ENCODE measurements around the gene PARD3. TPM values are rescaled to one million over a fixed set of nuclear protein-coding genes. Genes with fewer than 3 reads are reported as not detected.

The PARD3 gene
- total RNA-seq, 2 experiments from 2014 or later: 0.53 to 0.71 TPM

DNA sequence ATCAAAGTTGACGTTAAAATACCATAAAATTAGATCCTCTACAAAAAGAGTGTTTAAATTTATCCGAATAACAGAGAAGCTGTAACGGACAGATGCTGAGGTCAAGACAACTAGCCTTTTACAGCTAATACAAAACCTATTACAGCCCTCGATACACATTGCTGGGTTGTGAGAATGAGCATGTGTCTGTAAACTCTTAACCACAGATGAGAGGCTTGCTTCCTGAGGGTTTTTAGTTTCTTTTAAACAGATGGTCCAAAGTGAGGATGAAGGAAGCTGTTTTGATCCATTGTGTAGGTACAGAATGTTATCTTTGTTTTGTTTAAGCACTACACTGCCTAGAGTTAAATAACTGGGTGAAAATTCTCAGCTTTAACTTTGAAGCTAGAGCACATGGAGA is 578.2 kb downstream of the PARD3 start:
- H3K9me3 Mint-ChIP-seq: no peaks in the 10 kb centered on the region
- DNase-seq (no peak), ATAC-seq (ENCODE audit: poor library complexity) (no peak)
- Histone ChIP-seq H3K36me3 (ENCODE audit: insufficient read depth, low read length) (no peaks in the 10 kb centered on the region), H3K27me3 (ENCODE audit: control insufficient read depth in 1 of 2, insufficient read depth in 2 of 2, low read length in 2 of 2) (no peaks in the 10 kb centered on the region), H3K9me3 (ENCODE audit: control insufficient read depth in 1 of 2, insufficient read depth in 1 of 2, low read length in 2 of 2) (peaks cover 0 to 3% of the 10 kb centered on the region in 2 experiments), H3K4me1 (ENCODE audit: insufficient read depth, low read length) (no peaks in the 10 kb centered on the region), H3K4me3 (ENCODE audit: low read length) (no peak overlapping the region), H3K27ac (ENCODE audit: low read depth in 1 of 2, low read length in 2 of 2) (no peak overlapping the region)
- no peaks in the 10 kb centered on the region for H3K4me1 Mint-ChIP-seq (ENCODE audit: low read depth)
- no peaks in the 10 kb centered on the region for H3K36me3 Mint-ChIP-seq (ENCODE audit: low read depth)
- TF ChIP-seq, protein P1, sequence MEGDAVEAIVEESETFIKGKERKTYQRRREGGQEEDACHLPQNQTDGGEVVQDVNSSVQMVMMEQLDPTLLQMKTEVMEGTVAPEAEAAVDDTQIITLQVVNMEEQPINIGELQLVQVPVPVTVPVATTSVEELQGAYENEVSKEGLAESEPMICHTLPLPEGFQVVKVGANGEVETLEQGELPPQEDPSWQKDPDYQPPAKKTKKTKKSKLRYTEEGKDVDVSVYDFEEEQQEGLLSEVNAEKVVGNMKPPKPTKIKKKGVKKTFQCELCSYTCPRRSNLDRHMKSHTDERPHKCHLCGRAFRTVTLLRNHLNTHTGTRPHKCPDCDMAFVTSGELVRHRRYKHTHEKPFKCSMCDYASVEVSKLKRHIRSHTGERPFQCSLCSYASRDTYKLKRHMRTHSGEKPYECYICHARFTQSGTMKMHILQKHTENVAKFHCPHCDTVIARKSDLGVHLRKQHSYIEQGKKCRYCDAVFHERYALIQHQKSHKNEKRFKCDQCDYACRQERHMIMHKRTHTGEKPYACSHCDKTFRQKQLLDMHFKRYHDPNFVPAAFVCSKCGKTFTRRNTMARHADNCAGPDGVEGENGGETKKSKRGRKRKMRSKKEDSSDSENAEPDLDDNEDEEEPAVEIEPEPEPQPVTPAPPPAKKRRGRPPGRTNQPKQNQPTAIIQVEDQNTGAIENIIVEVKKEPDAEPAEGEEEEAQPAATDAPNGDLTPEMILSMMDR (IDR thresholded peaks at IDR 0.05): no peak
- intact Hi-C loops (cut with DNase I, micrococcal nuclease): no loop called here
- CTCF ChIA-PET: interaction anchor here (0.6 kb wide), 1 partner anchor 48 kb away, joined by 3 read pairs; no protein-coding TSS in a partner anchor
- no peaks in the 10 kb centered on the region for H3K27me3 Mint-ChIP-seq
- POLR2A ChIA-PET: no interaction called here
- no peak overlapping the region for H3K27ac Mint-ChIP-seq
- no peak overlapping the region for H3K4me3 Mint-ChIP-seq

DNA sequence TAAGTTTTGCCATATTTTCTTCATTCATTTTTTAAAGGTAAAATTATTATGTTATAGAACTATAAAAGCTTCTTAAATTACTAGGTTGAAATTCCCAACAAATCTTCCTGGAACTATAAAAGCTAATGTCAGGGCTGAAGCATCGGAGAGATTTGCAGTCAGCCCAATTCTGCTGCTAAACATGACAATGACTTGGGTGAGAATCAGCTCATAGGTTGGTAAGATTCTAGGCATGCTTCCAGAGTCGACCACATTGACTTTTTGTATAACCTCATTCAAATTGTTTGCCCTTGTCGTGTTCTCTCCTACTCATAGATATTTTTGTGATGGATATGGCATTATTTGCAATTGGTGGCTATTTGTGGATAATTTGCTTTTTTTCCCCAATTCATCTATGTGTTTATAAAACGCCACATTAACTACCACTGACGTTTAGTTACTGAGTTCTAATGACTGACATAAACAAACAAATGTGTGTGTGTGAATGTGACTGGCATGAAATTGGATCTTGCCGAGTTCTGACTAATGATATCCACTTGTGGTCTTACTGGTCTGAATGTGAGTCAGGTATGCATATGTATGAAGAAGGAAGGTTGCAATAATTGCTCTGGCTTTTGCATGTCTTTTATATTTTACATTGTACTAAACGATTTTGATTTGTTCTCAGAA is 579.8 kb downstream of the PARD3 start:
- H3K9me3 ChIP-seq (ENCODE audit: control insufficient read depth in 1 of 2, insufficient read depth in 1 of 2, low read length in 2 of 2): no peaks in the 10 kb centered on the region
- no peak overlapping the region for H3K27ac Mint-ChIP-seq

DNA sequence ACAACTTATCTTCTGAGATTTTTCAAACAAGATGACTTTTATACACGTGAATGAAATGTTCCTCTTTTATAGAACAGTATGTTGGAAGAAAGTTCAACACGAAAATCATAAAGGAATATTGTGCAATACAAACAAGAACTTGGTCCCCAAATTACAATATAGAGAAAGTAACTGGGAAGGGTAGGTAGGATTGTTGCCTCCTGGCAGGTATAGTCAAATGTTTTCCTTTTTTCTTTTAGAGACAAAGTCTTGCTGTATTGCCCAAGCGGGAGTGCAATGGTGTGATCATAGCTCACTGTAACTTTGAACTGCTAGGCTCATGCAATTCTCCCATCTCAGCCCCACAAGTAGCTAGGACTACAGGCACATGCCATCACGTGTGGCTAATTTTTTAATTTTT is 582.6 kb downstream of the PARD3 start:
- Histone ChIP-seq H3K36me3 (ENCODE audit: insufficient read depth, low read length) (no peaks in the 10 kb centered on the region), H3K4me1 (ENCODE audit: insufficient read depth, low read length) (no peaks in the 10 kb centered on the region), H3K4me3 (ENCODE audit: low read length) (no peak overlapping the region), H3K27ac (ENCODE audit: low read depth in 1 of 2, low read length in 2 of 2) (no peak overlapping the region), H3K27me3 (ENCODE audit: control insufficient read depth in 1 of 2, insufficient read depth in 2 of 2, low read length in 2 of 2) (no peaks in the 10 kb centered on the region), H3K9me3 (ENCODE audit: control insufficient read depth in 1 of 2, insufficient read depth in 1 of 2, low read length in 2 of 2) (no peaks in the 10 kb centered on the region)
- no peaks in the 10 kb centered on the region for H3K36me3 Mint-ChIP-seq (ENCODE audit: low read depth)
- ATAC-seq (ENCODE audit: poor library complexity) (no peak), DNase-seq (no peak)
- H3K9me3 Mint-ChIP-seq: no peaks in the 10 kb centered on the region
- no peaks in the 10 kb centered on the region for H3K4me1 Mint-ChIP-seq (ENCODE audit: low read depth)
- intact Hi-C loops (cut with DNase I, micrococcal nuclease): no loop called here
- TF ChIP-seq, protein P1 (IDR thresholded peaks at IDR 0.05): no peak
- H3K4me3 Mint-ChIP-seq: no peak overlapping the region
- no peak overlapping the region for H3K27ac Mint-ChIP-seq
- H3K27me3 Mint-ChIP-seq: no peaks in the 10 kb centered on the region
- ChIA-PET CTCF (interaction anchor here (0.7 kb wide), 1 partner anchor 9 kb away, joined by 4 read pairs; no protein-coding TSS in a partner anchor), POLR2A (interaction anchor here (0.6 kb wide), 1 partner anchor 1146 kb away, joined by 4 read pairs; no protein-coding TSS in a partner anchor)

More for the DNA sequence above, 579.8 kb downstream of the PARD3 start:
- POLR2A ChIA-PET: no interaction called here
- no peak overlapping the region for H3K27ac ChIP-seq (ENCODE audit: low read depth in 1 of 2, low read length in 2 of 2)
- no peaks in the 10 kb centered on the region for H3K36me3 Mint-ChIP-seq (ENCODE audit: low read depth)
- intact Hi-C loops (cut with DNase I, micrococcal nuclease): no loop called here
- H3K4me3 ChIP-seq (ENCODE audit: low read length): no peak overlapping the region
- H3K27me3 ChIP-seq (ENCODE audit: control insufficient read depth in 1 of 2, insufficient read depth in 2 of 2, low read length in 2 of 2): no peaks in the 10 kb centered on the region
- H3K4me3 Mint-ChIP-seq: no peak overlapping the region
- ATAC-seq (ENCODE audit: poor library complexity): no peak
- no peaks in the 10 kb centered on the region for H3K36me3 ChIP-seq (ENCODE audit: insufficient read depth, low read length)
- CTCF ChIA-PET: no interaction called here
- no peak for DNase-seq
- TF ChIP-seq, protein P1 (IDR thresholded peaks at IDR 0.05): no peak
- H3K4me1 Mint-ChIP-seq (ENCODE audit: low read depth): no peaks in the 10 kb centered on the region
- H3K9me3 Mint-ChIP-seq: no peaks in the 10 kb centered on the region
- H3K4me1 ChIP-seq (ENCODE audit: insufficient read depth, low read length): no peaks in the 10 kb centered on the region
- no peaks in the 10 kb centered on the region for H3K27me3 Mint-ChIP-seq
